A673 (cell line): ENCODE data around the gene CCDC61.

Experiments used
- CTCF ChIP-seq: fragments of 300-800, 200-600 bp; sonication (generic); conservative IDR thresholded peaks from 2 replicates; pipeline ENCODE4 v1.5.1; 2017; ENCODE audit warnings: low read depth, mild to moderate bottlenecking, antibody characterized with exemption, low read length, moderate library complexity, mixed read lengths
- EZH2 ChIP-seq: fragments of 200-600 bp; sonication (generic); IDR thresholded peaks from 2 replicates; pipeline ENCODE4 v1.6.1; 2017; ENCODE audit warnings: borderline replicate concordance, low read depth, mild to moderate bottlenecking, mixed read lengths, antibody characterized with exemption, low read length; ENCODE audit not compliant: poor library complexity, severe bottlenecking

GRCh38 chr19:45976178-45976577 lies 19.1 kb upstream of the CCDC61 start:
- TF ChIP-seq CTCF (no peak), EZH2 (no peak)
